GM12878 (cell line): ENCODE data around the gene ASTN1.

Experiments used
- EZH2 ChIP-seq: IDR thresholded peaks from 2 replicates; pipeline ENCODE4 v1.6.1; 2012; ENCODE audit warnings: low read depth, mild to moderate bottlenecking, control low read depth, inconsistent platforms, low read length, borderline replicate concordance; ENCODE audit not compliant: control insufficient read depth
- HDAC2 ChIP-seq: fragments of 200-600 bp; sonication (generic); IDR thresholded peaks from 2 replicates; pipeline ENCODE4 v1.6.1; 2017
- NFIC ChIP-seq: IDR thresholded peaks from 2 replicates; pipeline ENCODE4 v1.6.1; 2012; ENCODE audit warnings: low read depth, mild to moderate bottlenecking, inconsistent platforms, low read length, moderate library complexity
- POLR2A ChIP-seq: IDR thresholded peaks from 2 replicates; pipeline ENCODE4 v1.6.1; 2011; ENCODE audit warnings: low read depth, mild to moderate bottlenecking, low read length
- RFX5 ChIP-seq: IDR thresholded peaks from 2 replicates; pipeline ENCODE4 v1.6.1; 2011; ENCODE audit warnings: low read depth, low read length, improper control_type of control experiment
- SIN3A ChIP-seq: IDR thresholded peaks from 2 replicates; pipeline ENCODE4 v1.6.1; 2012; ENCODE audit warnings: low read depth, low read length, improper control_type of control experiment
- SRF ChIP-seq, 2 experiments: IDR thresholded peaks; 2 replicates each; pipeline ENCODE4 v1.6.1; 2011; ENCODE audit warnings: low read depth in 2 of 2, low read length in 2 of 2, mild to moderate bottlenecking in 1 of 2, moderate library complexity in 1 of 2
- TAF1 ChIP-seq: IDR thresholded peaks from 2 replicates; pipeline ENCODE4 v1.6.1; 2011; ENCODE audit warnings: mild to moderate bottlenecking, low read depth, low read length, borderline replicate concordance
- TARDBP ChIP-seq: IDR thresholded peaks from 2 replicates; pipeline ENCODE4 v1.6.1; 2016; ENCODE audit warnings: borderline replicate concordance
- ZZZ3 ChIP-seq: IDR thresholded peaks from 2 replicates; pipeline ENCODE4 v1.6.1; 2011; ENCODE audit warnings: low read depth; ENCODE audit not compliant: control insufficient read depth, insufficient read length
- TF ChIP-seq, protein P1 (sequence below), 3 experiments: IDR thresholded peaks in 2 of 3; conservative IDR thresholded peaks in 1 of 3; 2 replicates each; pipeline ENCODE4 v1.5.1; 2011; ENCODE audit warnings: low read depth in 3 of 3, low read length in 3 of 3, mild to moderate bottlenecking in 3 of 3, control low read depth in 2 of 3, moderate library complexity in 2 of 3, inconsistent platforms in 1 of 3, mixed read lengths in 1 of 3; ENCODE audit not compliant: control insufficient read depth in 2 of 3, insufficient read depth in 1 of 3; ENCODE audit errors: extremely low read depth in 1 of 3
- TF ChIP-seq, protein P2 (sequence below): fragments of 450-650 bp; formaldehyde crosslinking; IDR thresholded peaks from 2 replicates; pipeline ENCODE4 v1.5.0; 2022; ENCODE audit warnings: mild to moderate bottlenecking, missing genetic modification characterization
- TF ChIP-seq, protein P3 (sequence below): IDR thresholded peaks from 2 replicates; pipeline ENCODE4 v1.6.1; 2011; ENCODE audit warnings: mild to moderate bottlenecking, low read depth, low read length, moderate library complexity; ENCODE audit not compliant: insufficient replicate concordance
- TF ChIP-seq, protein P4 (sequence below): fragments of 450-650 bp; IDR thresholded peaks from 2 replicates; pipeline ENCODE4 v1.6.1; 2016; ENCODE audit warnings: mild to moderate bottlenecking, moderate library complexity, borderline replicate concordance

DNA sequence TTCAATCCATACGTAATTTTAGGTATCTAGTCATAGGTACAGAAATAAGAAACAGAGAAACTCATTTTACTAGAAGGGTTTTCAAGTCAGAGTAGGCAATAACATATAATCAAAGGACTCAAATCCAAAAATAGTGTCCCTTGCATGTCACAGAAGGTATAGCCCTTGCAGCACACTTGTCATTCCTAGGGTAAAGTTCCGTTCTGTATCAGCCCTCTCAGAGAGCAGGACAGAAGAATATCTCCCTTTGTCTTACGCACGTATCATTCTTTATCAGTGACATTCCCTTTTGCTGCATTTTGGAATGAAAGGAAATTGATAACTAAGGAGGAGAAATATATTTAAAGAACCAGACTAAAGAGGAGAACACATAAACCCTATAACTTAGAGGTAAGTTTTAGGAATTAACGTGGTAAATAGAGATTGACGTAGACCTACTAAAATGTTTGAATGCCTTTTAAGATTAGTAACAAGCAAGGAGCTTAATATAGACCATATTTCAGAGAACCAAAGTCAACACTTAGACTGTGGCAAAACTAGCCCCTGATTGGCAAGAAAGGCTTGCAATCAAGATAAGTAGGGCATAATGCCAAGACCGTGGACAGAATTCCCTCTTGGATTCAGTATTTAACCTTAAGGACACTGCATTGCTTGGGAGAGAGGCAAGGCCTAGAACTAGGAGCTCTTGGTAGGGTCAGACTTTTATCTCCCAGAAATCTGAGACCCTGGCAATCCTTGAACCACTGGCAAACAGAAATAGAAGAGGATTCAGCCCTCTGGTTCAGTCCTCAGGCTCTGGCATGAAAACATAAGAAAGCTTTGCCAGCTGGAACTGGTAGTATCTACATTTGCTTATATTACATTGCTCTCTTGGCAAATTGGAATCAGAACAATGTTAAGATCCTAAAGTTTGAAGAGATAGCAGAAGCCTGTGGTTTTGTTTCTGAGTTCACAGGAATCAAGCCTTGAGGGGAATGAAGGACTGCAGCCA, 232.1 kb downstream of the ASTN1 start:
- TF ChIP-seq, protein P1, sequence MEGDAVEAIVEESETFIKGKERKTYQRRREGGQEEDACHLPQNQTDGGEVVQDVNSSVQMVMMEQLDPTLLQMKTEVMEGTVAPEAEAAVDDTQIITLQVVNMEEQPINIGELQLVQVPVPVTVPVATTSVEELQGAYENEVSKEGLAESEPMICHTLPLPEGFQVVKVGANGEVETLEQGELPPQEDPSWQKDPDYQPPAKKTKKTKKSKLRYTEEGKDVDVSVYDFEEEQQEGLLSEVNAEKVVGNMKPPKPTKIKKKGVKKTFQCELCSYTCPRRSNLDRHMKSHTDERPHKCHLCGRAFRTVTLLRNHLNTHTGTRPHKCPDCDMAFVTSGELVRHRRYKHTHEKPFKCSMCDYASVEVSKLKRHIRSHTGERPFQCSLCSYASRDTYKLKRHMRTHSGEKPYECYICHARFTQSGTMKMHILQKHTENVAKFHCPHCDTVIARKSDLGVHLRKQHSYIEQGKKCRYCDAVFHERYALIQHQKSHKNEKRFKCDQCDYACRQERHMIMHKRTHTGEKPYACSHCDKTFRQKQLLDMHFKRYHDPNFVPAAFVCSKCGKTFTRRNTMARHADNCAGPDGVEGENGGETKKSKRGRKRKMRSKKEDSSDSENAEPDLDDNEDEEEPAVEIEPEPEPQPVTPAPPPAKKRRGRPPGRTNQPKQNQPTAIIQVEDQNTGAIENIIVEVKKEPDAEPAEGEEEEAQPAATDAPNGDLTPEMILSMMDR (IDR thresholded peaks at IDR 0.05 in 2 of 3, conservative IDR thresholded peaks at IDR 0.05 in 1 of 3; ENCODE audit: control insufficient read depth in 2 of 3, extremely low read depth in 1 of 3, insufficient read depth in 1 of 3, low read depth in 3 of 3, low read length in 3 of 3): no peak
- TF ChIP-seq, protein P2, sequence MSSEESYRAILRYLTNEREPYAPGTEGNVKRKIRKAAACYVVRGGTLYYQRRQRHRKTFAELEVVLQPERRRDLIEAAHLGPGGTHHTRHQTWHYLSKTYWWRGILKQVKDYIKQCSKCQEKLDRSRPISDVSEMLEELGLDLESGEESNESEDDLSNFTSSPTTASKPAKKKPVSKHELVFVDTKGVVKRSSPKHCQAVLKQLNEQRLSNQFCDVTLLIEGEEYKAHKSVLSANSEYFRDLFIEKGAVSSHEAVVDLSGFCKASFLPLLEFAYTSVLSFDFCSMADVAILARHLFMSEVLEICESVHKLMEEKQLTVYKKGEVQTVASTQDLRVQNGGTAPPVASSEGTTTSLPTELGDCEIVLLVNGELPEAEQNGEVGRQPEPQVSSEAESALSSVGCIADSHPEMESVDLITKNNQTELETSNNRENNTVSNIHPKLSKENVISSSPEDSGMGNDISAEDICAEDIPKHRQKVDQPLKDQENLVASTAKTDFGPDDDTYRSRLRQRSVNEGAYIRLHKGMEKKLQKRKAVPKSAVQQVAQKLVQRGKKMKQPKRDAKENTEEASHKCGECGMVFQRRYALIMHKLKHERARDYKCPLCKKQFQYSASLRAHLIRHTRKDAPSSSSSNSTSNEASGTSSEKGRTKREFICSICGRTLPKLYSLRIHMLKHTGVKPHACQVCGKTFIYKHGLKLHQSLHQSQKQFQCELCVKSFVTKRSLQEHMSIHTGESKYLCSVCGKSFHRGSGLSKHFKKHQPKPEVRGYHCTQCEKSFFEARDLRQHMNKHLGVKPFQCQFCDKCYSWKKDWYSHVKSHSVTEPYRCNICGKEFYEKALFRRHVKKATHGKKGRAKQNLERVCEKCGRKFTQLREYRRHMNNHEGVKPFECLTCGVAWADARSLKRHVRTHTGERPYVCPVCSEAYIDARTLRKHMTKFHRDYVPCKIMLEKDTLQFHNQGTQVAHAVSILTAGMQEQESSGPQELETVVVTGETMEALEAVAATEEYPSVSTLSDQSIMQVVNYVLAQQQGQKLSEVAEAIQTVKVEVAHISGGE (CRISPR knock-in tag): no peak
- TF ChIP-seq TAF1: no peak
- TF ChIP-seq SRF (IDR thresholded peaks at IDR 0.05; ENCODE audit: low read depth in 2 of 2, low read length in 2 of 2): no peak
- no peak for TF ChIP-seq EZH2
- TF ChIP-seq POLR2A: no peak
- TF ChIP-seq, protein P3, sequence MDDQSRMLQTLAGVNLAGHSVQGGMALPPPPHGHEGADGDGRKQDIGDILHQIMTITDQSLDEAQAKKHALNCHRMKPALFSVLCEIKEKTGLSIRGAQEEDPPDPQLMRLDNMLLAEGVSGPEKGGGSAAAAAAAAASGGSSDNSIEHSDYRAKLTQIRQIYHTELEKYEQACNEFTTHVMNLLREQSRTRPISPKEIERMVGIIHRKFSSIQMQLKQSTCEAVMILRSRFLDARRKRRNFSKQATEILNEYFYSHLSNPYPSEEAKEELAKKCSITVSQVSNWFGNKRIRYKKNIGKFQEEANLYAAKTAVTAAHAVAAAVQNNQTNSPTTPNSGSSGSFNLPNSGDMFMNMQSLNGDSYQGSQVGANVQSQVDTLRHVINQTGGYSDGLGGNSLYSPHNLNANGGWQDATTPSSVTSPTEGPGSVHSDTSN: no peak
- TF ChIP-seq, protein P4, sequence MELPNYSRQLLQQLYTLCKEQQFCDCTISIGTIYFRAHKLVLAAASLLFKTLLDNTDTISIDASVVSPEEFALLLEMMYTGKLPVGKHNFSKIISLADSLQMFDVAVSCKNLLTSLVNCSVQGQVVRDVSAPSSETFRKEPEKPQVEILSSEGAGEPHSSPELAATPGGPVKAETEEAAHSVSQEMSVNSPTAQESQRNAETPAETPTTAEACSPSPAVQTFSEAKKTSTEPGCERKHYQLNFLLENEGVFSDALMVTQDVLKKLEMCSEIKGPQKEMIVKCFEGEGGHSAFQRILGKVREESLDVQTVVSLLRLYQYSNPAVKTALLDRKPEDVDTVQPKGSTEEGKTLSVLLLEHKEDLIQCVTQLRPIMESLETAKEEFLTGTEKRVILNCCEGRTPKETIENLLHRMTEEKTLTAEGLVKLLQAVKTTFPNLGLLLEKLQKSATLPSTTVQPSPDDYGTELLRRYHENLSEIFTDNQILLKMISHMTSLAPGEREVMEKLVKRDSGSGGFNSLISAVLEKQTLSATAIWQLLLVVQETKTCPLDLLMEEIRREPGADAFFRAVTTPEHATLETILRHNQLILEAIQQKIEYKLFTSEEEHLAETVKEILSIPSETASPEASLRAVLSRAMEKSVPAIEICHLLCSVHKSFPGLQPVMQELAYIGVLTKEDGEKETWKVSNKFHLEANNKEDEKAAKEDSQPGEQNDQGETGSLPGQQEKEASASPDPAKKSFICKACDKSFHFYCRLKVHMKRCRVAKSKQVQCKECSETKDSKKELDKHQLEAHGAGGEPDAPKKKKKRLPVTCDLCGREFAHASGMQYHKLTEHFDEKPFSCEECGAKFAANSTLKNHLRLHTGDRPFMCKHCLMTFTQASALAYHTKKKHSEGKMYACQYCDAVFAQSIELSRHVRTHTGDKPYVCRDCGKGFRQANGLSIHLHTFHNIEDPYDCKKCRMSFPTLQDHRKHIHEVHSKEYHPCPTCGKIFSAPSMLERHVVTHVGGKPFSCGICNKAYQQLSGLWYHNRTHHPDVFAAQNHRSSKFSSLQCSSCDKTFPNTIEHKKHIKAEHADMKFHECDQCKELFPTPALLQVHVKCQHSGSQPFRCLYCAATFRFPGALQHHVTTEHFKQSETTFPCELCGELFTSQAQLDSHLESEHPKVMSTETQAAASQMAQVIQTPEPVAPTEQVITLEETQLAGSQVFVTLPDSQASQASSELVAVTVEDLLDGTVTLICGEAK: no peak
- no peak for TF ChIP-seq SIN3A
- TF ChIP-seq ZZZ3: no peak
- TF ChIP-seq RFX5: no peak
- TF ChIP-seq NFIC: no peak
- TF ChIP-seq HDAC2: no peak
- no peak for TF ChIP-seq TARDBP
